GM19043 (cell line): ENCODE measurements around the gene CDC37.

Experiments
- ATAC-seq: cut with Tn5 transposase; IDR thresholded peaks from one replicate; pipeline ENCODE4 v1.9.1; 2021; ENCODE audit warnings: low read depth; ENCODE audit not compliant: unreplicated experiment

Gene CDC37

GRCh38 chr19:10403137-10404021 is at the start of gene CDC37:
Gene CDC37, minus strand, starts transcription at chr19:10403542. Its CDS starts 63 bp downstream, at chr19:10403479.
- peak; percentile 76 for ATAC-seq

DNA sequence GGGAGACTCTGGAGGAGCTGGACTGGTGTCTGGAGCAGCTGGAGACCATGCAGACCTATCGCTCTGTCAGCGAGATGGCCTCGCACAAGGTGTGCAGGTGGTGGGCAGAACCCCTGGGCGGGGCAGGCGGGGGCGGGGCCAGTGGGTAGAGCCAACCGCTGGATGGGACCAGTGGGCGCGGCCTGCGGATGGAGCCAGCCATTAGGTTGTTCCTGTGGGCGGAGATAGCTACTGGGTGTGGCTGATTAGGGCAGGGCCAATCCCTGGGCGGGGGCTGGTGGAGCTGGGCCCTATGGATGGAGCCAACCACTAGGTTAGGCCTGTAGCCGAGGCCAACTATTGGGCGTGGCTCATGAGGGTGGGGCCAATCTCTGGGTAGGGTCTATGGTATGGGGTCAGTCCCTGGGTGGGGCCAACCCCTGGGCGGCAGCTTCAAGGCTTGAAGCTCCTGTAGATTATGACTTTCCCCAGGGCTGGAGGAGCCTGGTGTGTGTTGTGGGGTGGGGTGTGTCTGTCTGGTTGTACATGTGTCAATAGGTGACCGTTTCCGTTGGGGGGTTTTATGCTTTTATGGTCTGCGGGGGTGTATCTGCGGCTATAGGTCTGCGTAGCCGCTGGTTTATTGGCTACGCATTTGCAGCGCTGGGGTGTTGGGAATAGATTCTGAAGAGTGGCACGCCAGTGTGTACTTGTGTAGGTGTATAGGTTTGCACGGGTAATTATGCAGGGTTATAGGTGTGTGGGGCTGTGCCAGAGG is 47.7 kb upstream of the CDC37 start:
- no peak for ATAC-seq

- ATAC-seq = no peak
Observed at GRCh38 chr19:10450191-10450852, 47.0 kb upstream of the CDC37 start.

DNA sequence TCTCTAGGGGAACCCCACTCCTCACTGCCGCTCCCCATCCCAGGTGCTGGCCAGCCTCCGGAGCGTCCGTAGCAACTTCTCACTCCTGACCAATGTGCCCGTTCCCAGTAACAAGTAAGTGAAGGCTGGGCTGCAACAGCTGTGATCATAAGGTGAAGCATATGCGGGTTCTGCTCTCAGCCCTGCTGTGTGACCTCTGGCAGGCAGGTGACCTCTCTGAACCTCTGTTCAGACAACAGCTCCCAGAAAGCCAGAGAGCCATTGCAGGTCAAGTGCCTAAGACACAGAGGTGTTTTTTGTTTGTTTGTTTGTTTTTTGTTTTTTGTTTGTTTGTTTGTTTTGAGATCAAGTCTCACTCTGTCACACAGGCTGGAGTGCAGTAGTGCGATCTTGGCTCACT is 45.7 kb upstream of the CDC37 start:
- no peak for ATAC-seq

GRCh38 chr19:10442698-10443097 is 39.4 kb upstream of the CDC37 start:
- no peak for ATAC-seq

DNA sequence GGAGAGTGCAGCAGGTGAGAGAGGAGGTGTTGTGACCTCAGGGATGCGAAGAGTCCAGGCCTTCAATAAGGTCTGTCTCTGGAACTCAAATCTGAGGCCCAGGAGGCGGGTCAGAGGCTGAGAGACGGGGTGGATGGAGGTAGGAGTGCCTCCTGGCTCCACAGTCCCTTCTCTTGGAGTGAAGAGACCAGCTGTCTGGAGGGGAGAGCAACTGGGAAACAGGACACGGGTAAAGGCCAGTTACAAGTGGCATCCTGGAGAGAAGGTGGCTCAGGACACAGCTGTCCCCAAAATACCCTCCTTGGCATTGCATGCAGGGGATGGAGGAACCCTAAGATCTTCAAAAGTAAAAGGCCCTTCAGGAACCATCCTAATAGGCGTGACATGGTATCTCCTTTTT is 36.2 kb upstream of the CDC37 start:
- no peak for ATAC-seq

DNA sequence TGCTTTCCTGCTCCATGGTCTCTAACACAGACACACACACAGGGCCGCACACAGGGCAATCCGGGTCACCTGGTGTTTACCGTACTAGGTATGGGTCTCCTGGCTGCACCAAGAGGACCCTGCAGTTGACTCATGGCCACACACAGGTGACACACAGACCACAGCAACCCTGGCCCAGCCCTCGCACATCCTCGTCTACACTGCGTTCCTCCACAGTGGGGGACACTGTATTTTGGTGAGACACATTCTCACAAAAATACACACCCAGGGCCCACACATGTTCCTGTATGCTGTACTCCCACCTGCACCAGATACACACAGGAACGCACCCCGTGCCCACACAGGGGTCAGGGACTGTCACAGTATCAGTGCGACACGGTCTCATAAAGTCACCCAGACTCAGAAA is 29.8 kb upstream of the CDC37 start:
- ATAC-seq = no peak

DNA sequence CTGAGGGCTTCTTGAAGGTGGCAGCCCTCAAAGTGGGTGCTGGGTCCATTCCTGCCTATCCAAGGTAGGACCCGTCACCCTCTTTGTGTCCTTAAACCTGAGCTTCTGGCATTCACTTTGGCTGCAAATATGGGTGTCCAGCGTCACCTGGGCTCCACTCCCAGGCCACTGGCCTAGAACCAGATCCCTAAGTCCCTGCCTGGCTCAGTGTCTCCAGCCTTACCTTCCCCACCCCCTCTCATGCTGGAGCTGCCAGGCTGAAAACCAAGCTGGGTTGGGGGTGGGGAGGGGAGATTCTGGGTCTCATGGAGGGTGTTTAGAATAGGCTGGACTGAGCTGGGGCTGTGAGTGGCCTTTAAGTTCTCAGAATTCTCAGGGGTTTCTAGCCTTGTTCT is 29.4 kb upstream of the CDC37 start:
- no peak for ATAC-seq

GRCh38 chr19:10431943-10432735 is 28.8 kb upstream of the CDC37 start:
- no peak for ATAC-seq

DNA sequence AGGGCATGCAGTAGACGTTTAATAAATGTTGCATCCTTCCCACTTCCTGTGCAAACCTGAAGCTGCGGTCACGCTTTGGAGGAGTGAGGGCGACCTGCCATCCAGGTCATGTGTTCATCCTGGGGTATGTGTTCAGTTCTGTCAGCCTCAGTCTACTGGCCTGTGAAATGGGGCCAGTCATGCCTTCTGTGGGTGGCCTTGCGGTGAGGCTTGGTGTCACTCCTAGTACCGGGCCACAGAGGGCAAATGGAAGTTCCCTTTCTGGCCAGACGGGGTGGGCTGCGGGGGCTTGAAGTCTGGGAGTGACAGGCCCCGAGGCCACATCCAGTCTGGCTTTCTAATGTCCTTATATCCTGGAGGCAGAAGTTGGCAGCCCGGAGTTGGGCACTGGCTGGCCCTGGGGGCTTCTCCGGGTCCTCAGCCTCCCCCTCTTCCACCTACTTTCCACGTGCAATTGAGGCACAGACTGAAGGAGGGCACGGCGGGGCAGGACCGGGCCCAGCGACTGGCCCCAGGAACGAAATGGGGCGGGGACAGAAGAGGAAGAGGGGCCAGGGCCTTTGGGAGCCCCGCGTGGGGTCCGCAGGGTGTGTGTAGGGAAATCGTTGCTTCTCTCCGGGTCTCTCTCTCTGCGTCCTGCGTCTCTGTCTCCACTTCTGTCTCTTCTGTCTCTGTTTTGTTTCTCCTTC is 28.1 kb upstream of the CDC37 start:
- ATAC-seq = no peak

GRCh38 chr19:10430505-10431253 is 27.3 kb upstream of the CDC37 start:
- no peak for ATAC-seq

DNA sequence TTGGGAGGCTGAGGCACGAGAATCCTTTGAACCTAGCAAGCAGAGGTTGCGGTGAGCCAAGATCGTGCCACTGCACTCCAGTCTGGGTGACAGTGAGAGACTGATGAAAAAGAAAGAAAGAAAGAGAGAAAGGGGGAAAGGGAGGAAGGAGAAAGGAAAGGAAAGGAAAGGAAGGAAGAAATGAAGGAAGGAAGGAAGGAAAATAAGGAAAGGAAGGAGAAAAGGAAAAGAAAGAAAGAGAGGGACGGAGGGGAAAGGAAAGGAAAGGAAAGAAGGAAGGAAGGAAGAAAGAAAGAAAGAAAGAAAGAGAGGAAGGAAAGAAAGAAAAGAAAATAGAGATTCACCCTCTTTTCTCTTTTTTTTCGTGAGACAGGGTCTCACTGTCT is 25.6 kb upstream of the CDC37 start:
- ATAC-seq = no peak

GRCh38 chr19:10427169-10427568 is 23.8 kb upstream of the CDC37 start:
- ATAC-seq = no peak

- ATAC-seq = no peak
Observed at GRCh38 chr19:10424011-10424637, 20.8 kb upstream of the CDC37 start.

GRCh38 chr19:10422846-10423245 is 19.5 kb upstream of the CDC37 start:
- ATAC-seq = no peak

- no peak for ATAC-seq
Observed at GRCh38 chr19:10422046-10422461, 18.7 kb upstream of the CDC37 start.

DNA sequence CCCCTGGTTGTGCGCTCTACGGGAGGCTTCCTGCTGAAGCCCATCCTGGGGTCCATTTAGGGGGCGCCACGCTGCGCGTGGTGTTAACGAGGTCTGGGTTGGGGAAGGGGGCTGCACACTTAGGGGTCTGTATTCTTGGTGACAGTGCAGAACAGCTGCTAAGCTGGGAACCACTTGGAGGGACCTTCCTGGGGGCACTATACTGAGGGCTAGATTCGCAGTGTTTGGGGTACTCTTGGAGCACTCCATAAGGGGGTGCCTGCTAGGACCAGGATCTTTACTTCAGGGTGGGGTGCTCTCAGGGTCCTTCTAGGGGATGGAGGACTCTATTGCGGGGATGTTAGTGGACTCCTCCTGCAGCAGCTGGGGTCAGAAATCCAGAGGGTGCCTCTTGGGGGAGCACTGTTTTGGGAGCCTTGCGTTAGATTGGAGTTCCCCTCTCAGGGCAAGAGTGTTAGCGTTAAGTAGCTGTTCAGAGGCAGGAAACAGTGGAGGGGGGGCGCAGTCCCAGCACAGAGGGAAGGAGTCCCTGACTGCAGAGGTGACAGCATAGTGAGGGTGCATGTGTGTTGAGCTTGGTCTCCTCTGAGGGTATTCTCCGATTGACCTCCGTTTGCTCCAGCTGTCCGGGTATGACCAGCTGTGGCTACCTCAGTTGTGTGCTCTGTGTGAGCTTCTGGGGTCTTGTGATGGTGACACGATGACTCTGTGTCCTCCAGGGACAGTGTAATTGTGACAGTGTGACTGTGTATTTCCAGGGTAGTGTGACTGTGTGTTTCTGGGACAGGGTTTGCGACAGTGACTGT is 18.1 kb upstream of the CDC37 start:
- ATAC-seq = no peak
